Esophagus muscularis mucosa (tissue), 4 donors: Measurements from ENCODE around the gene TAOK1. TPM values are rescaled to one million over a fixed set of nuclear protein-coding genes. Genes with fewer than 3 reads are reported as not detected.

Experiments used
- DNase-seq: peaks from one replicate; pipeline ENCODE4 v3.0.0-alpha.2; 2017; ENCODE audit errors: extremely low spot score
- H3K27ac ChIP-seq, 4 donors: fragments of 200-600 bp; sonication (generic); replicated peaks in 1 of 4; 1 replicate in 3 of 4; 2 replicates in 1 of 4; pipeline ENCODE4 v1.5.1; 2016 to 2019; ENCODE audit warnings: mild to moderate bottlenecking in 1 of 4
- H3K27me3 ChIP-seq, 4 donors: fragments of 200-600 bp; sonication (generic); one replicate each; pipeline versions ENCODE4 v1.5.1 to v1.6.0; 2016 to 2019
- H3K36me3 ChIP-seq, 4 donors: fragments of 200-600 bp; sonication (generic); one replicate each; pipeline ENCODE4 v1.5.1; 2016 to 2019
- H3K4me1 ChIP-seq, 4 donors: fragments of 200-600 bp; sonication (generic); one replicate each; pipeline ENCODE4 v1.5.1; 2016 to 2019
- H3K4me3 ChIP-seq, 4 donors: fragments of 200-600 bp; sonication (generic); 1 replicate in 2 of 4; 2 replicates in 2 of 4; pipeline ENCODE4 v1.5.1; 2016 to 2019; ENCODE audit warnings: mild to moderate bottlenecking in 4 of 4, moderate library complexity in 1 of 4
- H3K9me3 ChIP-seq, 4 donors: fragments of 200-600 bp; sonication (generic); 1 replicate in 3 of 4; 2 replicates in 1 of 4; pipeline ENCODE4 v1.5.1; 2016 to 2019
- CTCF ChIP-seq, 3 experiments: fragments of 200-600 bp in 2 of 3; fragments of 450-650 bp in 1 of 3; sonication (generic) in 2 of 3; IDR thresholded peaks; one replicate each; pipeline ENCODE4 v1.5.1; 2017 to 2019; ENCODE audit warnings: antibody characterized with exemption in 3 of 3, mild to moderate bottlenecking in 2 of 3, moderate library complexity in 1 of 3
- EP300 ChIP-seq: sonication (generic); formaldehyde crosslinking; IDR thresholded peaks from one replicate; pipeline ENCODE4 v1.6.1; 2017; ENCODE audit warnings: antibody characterized with exemption
- POLR2A ChIP-seq: fragments of 450-650 bp; IDR thresholded peaks from one replicate; pipeline ENCODE4 v1.6.1; 2017; ENCODE audit warnings: antibody characterized with exemption, moderate library complexity, mild to moderate bottlenecking, low read depth
- POLR2AphosphoS5 ChIP-seq, 2 donors: sonication (generic); formaldehyde crosslinking; IDR thresholded peaks; one replicate each; pipeline ENCODE4 v1.6.1; 2017; ENCODE audit warnings: antibody characterized with exemption in 2 of 2
- WGBS: methylation state at CpG from one replicate; pipeline ENCODE4 v1.1.5; 2018; 5-methylcytosine and 5-hydroxymethylcytosine counted together
- intact Hi-C: fragments of 100-400 bp; cut with DNase I; formaldehyde crosslinking; loops from one replicate; pipeline ENCODE4 v1.15.1; 2023
- total RNA-seq, 4 donors: library from RNA; depleted of rRNA; stranded (reverse); fragments of >200 nt; gene quantifications; one replicate each; pipeline versions ENCODE4 v1.1.0 to v1.2.1, GENCODE V29; 2016

The TAOK1 gene
- total RNA-seq: 10 to 100 TPM; 48.7 to 73.1 (median 58.9) TPM

GRCh38 chr17:29389982-29390850, at the start of gene TAOK1:
Gene TAOK1, plus strand, starts transcription at chr17:29390363. Its CDS starts 61,186 bp downstream, at chr17:29451549.
- H3K4me3 ChIP-seq: peak within 1 kb of the TSS; percentile 88 to 96 (median 94)
- peaks cover 14 to 47% (median 43%) of the 10 kb centered on the region in 4 donors for H3K4me1 ChIP-seq
- WGBS: 0% methylated on average over 18 of the region's 87 CpGs
- DNase-seq: peak; percentile 99
- peak within 1 kb of the TSS; percentile 98 to 100 (median 99) for H3K27ac ChIP-seq
- intact Hi-C loops: no loop called here
- no peaks in the 10 kb centered on the region for H3K36me3 ChIP-seq
- TF ChIP-seq POLR2AphosphoS5 (IDR thresholded peaks at IDR 0.05) (peak; percentile 88 to 95), CTCF (IDR thresholded peaks at IDR 0.05) (peak in 1 of 3 experiments; percentile 31), POLR2A (peak; percentile 86), EP300 (no peak)
- no peaks in the 10 kb centered on the region for H3K9me3 ChIP-seq
- H3K27me3 ChIP-seq: no peaks in the 10 kb centered on the region

GRCh38 chr17:29341726-29342125, 48.4 kb upstream of the TAOK1 start:
- 87% methylated on average over 2 of the region's 2 CpGs for WGBS
- H3K9me3 ChIP-seq: no peaks in the 10 kb centered on the region
- H3K27me3 ChIP-seq: no peaks in the 10 kb centered on the region
- no peak overlapping the region for H3K4me3 ChIP-seq
- TF ChIP-seq EP300: no peak
- no peak for TF ChIP-seq POLR2AphosphoS5 (IDR thresholded peaks at IDR 0.05)
- TF ChIP-seq POLR2A: no peak
- TF ChIP-seq CTCF (IDR thresholded peaks at IDR 0.05): no peak
- H3K4me1 ChIP-seq: no peaks in the 10 kb centered on the region
- H3K27ac ChIP-seq: no peak overlapping the region
- no peaks in the 10 kb centered on the region for H3K36me3 ChIP-seq
- intact Hi-C loops: no loop called here
- no peak for DNase-seq

GRCh38 chr17:29342158-29342765, 47.9 kb upstream of the TAOK1 start:
- Histone ChIP-seq H3K9me3 (no peaks in the 10 kb centered on the region), H3K27me3 (no peaks in the 10 kb centered on the region), H3K4me1 (no peaks in the 10 kb centered on the region), H3K4me3 (no peak overlapping the region), H3K36me3 (no peaks in the 10 kb centered on the region), H3K27ac (no peak overlapping the region)
- intact Hi-C loops: no loop called here
- WGBS: 67% methylated on average over 11 of the region's 11 CpGs
- no peak for TF ChIP-seq EP300
- TF ChIP-seq CTCF (IDR thresholded peaks at IDR 0.05): no peak
- no peak for TF ChIP-seq POLR2AphosphoS5 (IDR thresholded peaks at IDR 0.05)
- no peak for TF ChIP-seq POLR2A
- DNase-seq: no peak

- TF ChIP-seq POLR2A (no peak), CTCF (IDR thresholded peaks at IDR 0.05) (no peak), EP300 (no peak), POLR2AphosphoS5 (IDR thresholded peaks at IDR 0.05) (no peak)
- H3K27ac ChIP-seq: no peak overlapping the region
- H3K27me3 ChIP-seq: no peaks in the 10 kb centered on the region
- DNase-seq: no peak
- no peak overlapping the region for H3K4me3 ChIP-seq
- no peaks in the 10 kb centered on the region for H3K36me3 ChIP-seq
- H3K9me3 ChIP-seq: no peaks in the 10 kb centered on the region
- intact Hi-C loops: no loop called here
- H3K4me1 ChIP-seq: no peaks in the 10 kb centered on the region
- 86% methylated on average over 11 of the region's 11 CpGs for WGBS
Observed at GRCh38 chr17:29344201-29344856, 45.8 kb upstream of the TAOK1 start.
